NCI-H748 (cell line): ENCODE results near the gene NOL6.
"Not testable (repeated sequence)": the region's sequence is repeated elsewhere in the genome, so short reads cannot be mapped to it uniquely, and the experiment has no call there.

Source experiments
- DNase-seq: peaks from one replicate; lab custom pipeline; 2025; ENCODE audit not compliant: unreplicated experiment; lab: John Stamatoyannopoulos, UW

Gene NOL6, protein sequence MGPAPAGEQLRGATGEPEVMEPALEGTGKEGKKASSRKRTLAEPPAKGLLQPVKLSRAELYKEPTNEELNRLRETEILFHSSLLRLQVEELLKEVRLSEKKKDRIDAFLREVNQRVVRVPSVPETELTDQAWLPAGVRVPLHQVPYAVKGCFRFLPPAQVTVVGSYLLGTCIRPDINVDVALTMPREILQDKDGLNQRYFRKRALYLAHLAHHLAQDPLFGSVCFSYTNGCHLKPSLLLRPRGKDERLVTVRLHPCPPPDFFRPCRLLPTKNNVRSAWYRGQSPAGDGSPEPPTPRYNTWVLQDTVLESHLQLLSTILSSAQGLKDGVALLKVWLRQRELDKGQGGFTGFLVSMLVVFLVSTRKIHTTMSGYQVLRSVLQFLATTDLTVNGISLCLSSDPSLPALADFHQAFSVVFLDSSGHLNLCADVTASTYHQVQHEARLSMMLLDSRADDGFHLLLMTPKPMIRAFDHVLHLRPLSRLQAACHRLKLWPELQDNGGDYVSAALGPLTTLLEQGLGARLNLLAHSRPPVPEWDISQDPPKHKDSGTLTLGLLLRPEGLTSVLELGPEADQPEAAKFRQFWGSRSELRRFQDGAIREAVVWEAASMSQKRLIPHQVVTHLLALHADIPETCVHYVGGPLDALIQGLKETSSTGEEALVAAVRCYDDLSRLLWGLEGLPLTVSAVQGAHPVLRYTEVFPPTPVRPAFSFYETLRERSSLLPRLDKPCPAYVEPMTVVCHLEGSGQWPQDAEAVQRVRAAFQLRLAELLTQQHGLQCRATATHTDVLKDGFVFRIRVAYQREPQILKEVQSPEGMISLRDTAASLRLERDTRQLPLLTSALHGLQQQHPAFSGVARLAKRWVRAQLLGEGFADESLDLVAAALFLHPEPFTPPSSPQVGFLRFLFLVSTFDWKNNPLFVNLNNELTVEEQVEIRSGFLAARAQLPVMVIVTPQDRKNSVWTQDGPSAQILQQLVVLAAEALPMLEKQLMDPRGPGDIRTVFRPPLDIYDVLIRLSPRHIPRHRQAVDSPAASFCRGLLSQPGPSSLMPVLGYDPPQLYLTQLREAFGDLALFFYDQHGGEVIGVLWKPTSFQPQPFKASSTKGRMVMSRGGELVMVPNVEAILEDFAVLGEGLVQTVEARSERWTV

DNA sequence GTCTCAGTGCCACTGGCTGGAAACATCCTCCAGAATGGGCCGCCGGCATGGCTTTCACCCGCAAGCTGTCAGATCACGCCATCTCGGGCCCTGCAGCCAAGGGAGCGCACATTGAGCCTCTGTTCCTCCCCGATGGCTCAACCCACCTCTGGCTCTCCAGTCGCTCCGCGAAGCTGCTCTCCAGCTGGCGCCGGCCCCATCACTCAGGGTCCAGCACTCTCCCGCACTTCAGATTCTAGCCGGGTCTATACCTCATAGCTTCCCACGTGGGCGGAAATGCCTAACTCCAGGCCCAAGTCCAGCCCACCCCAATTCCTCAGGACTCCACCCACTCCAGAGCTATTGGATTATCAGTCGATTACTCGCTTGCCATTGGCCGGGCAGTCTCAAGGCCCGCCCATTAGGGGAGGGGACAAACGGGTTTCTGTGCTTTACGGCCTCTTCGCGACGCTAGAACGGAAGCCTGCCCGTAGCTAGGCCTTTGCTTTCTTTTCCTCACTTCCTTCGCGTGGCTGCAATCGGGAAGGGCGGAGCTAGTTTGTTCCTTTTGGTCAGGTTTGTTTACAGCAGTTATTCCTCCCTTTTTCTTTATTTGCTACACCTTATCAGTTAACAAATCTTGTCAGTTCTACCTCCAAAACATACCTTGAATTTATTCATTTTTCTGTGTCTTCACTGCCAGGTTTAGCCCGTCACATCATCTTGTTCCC, at the start of gene NOL6:
TSS of gene NOL6 (minus strand) at position 282 of the 710 bp plus-strand sequence. CDS start at position 200, 82 bp downstream.
- DNase-seq: peak; percentile 99

DNA sequence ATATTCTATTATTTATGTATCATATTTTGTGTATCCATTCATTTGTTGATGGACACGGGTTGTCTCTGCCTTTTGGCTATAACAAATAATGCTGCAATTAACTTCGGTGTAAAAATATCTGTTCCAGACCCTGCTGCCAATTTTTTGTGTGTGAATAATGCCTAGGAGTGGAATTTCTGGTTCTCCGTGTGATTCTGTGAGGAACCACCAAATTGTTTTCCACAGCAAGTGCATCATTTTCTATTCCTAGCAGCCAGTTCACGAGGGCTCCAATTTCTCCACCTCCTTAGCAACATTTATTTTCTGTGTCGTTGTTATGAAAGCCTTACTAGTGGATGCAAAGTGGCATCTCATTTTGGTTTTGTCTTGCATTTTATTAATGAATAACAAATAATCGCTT, 48.1 kb upstream of the NOL6 start:
- DNase-seq: peak; percentile 33

DNA sequence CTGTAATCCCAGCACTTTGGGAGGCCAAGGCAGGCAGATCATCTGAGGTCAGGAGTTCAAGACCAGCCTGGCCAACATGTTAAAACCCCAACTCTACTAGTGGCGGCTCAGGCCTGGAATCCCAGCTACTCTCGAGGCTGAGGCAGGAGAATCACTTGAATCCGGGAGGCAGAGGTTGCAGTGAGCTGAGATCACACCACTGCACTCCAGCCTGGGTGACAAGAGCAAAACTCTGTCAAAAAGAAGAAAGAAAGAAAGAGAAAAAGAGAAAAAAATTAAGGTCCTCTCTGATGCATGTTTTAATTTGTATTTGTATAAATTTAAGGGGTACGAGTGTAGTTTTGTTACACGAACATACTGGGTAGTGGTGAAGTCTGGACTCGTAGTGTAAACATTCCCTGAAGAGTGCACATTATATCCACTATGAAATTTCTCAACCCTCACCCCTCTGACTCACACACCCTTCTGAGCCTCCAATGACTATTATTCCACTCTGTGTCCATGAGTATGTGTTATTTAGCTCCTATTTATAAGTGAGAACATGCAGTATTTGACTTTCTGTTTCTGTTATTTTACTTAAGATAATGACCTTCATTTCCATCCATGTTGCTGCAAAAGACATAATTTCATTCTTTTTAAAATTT, 44.3 kb upstream of the NOL6 start:
- DNase-seq: not testable (repeated sequence)

DNA sequence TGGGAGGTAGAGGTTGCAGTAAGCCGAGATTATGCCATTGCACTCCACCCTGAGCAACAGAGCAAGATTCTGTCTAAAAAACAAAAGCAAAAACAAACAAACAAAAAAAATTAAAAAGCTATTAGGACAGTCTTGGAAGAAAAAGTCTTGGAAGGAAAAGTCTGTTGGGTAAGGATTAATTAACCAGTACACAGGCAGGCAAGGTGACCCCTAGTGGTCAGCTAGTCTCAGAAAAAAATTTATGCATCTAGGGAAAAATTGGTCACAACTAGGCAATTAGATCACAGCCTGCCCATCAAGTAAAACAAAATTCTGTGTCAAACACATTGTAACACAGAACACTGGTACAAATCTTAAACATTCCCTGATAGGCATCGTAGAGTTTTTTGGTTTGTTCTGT, 43.6 kb upstream of the NOL6 start:
- peak; percentile 54 for DNase-seq

DNA sequence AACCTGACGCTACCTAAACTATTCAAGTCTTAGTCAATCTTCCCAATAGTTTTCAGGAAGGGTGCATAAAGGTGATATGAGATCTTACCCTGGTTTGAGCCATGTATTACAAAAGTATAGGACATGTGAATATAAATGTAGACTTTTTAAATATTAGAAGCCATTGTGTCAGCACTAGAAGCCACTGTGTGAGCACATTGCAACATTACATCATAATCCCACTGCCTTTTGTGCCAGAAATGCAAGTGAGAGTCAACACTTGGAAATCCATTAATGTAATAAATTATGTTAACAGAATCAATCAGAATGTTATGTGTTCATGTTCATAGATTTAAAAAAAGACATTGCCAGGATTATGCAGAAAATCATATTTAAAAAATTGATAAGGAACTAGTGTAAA, 42.7 kb upstream of the NOL6 start:
- not testable (repeated sequence) for DNase-seq

DNA sequence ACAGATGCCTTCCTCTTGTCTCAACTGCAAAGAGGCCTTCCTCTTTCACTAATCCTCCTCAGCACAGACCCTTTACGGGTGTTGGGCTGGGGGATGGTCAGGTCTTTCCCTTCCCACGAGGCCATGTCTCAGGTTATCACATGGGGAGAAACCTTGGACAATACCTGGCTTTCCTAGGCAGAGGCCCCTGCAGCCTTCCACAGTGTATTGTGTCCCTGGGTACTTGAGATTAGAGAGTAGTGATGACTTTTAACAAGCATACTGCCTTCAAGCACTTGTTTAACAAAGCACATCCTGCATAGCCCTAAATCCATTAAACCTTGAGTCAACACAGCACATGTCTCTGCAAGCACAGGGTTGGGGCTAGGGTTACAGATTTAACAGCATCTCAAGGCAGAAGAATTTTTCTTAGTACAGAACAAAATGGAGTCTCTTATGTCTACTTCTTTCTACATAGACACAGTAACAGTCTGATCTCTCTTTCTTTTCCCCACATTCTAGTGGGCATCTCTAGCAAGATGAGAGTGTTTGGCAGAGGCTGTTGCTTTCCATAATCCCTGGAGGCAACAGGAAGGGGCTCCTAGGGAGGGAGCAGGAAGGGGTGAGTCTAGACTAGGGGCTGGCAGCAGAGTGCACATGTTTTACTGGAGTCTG, 41.7 kb upstream of the NOL6 start:
- DNase-seq: peak; percentile 55

DNA sequence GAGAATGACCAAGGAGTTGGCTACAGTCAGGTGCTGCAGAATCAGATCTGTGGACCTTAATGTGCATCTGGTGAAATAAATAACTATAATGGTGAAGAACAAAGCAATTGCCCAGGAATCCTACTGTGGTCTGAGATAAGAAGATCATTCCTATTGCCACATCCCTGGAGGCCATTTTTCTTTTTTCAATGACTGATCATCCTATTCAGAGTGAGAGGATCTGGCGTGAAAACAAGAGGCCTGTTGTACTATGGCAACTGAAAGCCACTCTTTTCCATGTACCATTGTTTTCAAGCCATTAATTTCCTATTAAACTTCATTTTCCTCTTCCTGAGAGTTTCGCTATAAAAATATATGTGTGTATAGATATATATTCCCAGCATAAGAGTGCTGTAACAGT, 38.8 kb upstream of the NOL6 start:
- not testable (repeated sequence) for DNase-seq

DNA sequence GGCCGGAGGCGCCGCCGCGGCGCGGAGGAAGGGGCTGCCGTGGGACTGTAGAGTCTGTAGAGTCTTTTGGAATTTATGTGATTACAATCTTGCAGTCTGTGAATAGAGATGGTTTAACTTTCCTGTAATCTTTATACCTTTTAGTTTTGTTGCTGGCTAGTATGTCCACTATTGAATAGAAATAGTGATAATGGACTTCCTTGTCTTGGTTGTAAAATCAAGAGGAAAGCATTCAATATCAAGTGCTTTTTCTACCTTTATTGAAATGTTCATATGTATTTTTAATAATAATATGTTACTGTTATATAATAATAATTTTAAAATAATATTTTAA, 37.4 kb upstream of the NOL6 start:
- not testable (repeated sequence) for DNase-seq

DNA sequence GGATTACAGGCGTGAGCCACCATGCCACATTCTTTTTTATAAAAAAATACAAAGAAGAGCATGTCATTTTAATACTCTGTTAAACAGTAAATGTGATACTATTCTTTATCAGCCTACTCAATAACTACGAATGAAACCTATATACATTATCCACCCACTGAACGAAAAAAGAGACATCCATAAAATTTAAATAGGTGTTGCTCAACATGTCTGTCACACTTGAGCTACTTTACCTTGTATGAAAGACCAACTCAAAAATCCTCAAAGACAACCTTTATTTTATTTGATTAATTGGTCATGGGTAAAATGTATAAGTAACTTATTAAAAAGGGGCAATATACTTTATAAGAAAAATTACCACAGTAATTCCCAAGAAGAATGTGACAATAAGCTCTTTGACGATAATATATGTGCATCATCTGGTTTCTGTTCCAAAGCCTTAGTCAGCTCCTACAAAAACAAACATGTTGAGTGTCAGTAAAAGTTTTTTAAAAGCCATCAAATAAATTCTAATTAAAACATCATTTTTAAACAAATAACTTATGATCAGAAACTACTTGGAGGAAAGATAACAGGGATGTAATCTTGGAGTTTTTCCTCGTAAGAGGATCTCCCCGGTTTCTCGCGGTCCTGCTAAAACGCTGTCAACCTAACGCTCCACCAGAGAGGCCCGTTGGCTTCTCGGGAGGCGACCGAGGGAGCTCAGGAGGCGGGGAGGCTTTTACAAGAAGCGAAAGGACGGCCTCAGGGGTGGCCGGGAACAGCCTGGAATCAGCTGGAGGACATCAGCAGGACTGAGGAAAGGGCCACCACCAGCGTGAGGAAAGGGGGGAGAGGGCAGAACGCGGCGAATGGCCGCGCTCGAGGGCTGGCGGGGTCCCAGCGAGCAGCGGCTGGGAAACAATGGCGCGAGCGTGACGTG, 36.8 kb upstream of the NOL6 start:
- DNase-seq: peak; percentile 78

DNA sequence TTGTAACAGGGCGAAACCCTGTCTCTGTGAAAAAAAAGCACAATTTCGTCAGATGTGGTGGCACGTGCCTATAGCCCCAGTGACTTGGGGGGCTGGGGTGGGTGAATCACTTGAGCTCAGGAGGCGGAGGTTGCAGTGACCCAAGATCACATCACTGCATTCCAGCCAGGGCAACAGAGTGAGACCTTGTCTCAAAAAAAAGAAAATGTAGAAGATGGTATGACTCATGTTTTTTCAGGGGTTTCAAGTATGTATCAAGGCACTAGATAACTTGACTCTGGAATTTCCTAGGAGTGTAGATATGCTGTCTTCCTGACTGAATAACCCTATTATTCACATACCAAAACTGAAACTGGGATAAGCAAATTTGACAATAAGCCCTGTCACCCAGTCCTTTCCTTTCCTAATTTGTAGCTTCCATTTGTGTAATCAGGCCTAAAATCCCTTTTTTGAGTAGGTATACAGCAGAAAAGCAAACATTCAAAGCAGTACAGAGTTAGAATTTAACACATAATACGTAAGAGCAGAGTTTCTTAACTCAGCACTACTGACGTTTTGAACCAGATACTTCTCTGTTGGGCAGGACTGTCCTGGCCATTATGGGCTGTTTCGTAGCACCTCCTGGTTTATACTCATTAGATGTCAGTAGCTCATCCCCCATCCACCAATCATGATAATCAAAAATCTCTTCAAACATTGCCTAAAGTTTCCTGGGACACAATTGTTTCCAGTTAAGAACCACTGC, 33.1 kb upstream of the NOL6 start:
- DNase-seq: no peak

DNA sequence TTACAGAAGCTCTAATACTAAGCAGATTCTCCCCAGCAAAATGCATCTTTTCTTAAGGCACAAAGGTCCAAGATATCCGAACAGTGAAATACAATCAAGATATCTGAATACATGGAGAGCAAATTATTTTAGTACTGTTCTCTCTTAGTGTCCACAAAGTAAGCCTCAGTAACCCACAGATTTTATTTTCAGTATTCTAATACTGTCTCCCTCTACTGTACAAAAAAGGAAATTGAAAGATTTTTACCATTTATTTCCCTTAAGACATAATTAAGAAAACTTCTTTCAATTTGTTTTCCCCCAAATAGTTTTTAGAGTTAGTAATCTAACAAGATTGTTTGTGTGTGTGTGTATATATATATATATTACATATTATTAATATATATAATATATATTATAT, 24.7 kb upstream of the NOL6 start:
- no peak for DNase-seq

DNA sequence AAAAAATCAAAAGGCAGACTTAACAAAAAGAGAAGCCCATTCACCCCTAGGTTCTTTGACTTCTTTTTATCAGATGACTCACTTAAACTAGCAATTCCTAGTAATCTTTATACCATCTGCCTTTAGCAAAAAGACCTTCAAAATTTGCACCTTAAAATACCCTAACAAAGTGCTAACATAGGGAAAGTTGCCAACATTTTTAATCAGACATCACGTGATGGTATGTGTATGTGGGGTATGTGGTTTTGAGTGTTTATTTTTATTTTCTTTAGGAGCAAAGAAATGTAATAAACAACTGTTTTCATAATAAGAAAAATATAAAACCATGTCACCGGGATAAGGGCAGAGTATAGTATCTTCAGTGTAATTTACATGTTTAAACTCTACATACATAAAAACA, 20.1 kb upstream of the NOL6 start:
- not testable (repeated sequence) for DNase-seq

DNA sequence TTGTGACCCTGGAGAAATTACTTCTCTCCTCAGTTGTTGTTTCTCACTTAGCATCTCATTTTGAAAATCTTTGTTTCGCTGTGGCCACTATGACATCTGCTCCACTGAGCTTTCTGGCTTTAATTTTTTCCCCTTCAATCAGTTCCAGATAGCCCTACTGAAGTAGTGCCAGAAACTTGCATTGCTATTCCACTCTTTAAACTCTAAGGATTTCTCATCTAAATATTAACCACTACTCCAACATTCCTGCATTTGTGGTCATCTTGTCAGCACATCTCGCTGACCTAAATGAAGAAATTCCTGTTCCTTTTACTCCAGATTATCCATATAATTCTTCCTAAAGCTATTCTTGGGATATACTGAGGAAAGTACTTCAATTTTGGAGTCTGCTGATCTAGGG, 15.3 kb upstream of the NOL6 start:
- DNase-seq: no peak

DNA sequence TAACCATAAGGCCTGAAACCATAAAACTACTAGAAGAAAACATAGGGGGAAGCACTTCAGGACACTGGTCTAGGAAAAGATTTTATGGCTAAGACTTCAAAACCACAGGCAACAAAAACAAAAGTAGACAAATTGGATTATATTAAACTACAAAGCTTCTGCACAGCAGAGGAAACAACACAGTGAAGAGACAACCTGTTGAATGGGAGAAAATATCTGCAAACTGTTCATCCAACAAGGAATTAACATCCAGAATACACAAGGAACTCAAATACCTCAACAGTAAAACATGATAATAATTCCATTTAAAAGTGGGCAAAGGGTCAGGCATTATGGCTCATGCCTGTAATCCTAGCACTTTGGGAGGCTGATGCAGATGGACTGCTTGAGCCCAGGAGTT, 11.6 kb upstream of the NOL6 start:
- not testable (repeated sequence) for DNase-seq

DNA sequence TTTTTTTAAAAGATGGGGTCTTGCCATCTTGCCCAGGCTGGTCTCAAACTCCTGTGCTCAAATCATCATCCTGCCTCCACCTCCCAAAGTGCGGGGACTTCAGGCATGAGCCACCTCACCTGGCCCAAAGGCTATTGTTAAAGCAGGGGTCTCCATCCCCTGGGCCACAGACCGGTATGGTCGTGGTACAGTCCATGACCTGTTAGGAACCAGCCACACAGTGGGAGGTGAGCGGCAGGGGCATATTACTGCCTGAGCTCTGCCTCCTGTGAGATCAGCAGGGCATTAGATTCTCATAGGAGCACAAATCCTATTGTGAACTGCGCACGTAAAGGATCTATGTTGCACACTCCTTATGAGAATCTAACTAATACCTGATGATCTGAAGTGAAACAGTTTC, 7.3 kb upstream of the NOL6 start:
- DNase-seq: no peak

DNA sequence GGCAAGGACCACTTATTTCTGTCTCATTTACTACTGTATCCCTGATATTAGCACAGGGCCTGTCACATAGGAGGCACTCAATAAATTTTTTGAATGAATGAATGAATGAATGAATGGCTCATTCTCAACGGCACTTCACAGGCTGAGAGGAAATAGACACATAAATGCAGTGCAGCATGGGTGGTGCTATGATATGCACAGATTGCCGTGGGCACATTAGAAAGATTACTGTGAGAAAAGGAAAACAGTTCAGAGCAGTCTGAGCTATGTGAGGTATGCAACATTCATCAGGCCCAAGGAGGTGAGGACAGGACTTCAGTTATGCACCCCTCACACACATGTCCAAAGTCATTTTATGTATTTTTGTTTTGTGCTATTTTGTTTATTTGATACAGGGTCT, 6.4 kb upstream of the NOL6 start:
- no peak for DNase-seq

DNA sequence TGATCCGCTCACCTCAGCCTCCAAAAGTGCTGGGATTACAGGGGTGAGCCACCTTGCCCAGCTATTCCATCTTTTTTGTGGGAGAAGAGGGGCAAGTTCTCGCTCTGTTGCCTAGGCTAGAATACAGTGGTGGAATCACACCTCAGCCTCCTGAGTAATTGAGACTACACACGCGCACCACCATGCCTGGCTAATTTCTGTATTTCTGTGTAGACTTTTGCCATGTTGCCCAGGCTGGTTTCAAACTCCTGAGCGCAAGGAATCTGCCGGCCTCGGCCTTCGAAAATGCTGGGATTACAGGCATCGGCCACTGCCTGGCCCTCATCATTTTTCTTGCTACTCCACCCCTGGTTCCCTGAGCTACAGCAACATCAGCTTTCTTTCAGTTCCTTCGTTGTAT, 2.8 kb upstream of the NOL6 start:
- DNase-seq: no peak

DNA sequence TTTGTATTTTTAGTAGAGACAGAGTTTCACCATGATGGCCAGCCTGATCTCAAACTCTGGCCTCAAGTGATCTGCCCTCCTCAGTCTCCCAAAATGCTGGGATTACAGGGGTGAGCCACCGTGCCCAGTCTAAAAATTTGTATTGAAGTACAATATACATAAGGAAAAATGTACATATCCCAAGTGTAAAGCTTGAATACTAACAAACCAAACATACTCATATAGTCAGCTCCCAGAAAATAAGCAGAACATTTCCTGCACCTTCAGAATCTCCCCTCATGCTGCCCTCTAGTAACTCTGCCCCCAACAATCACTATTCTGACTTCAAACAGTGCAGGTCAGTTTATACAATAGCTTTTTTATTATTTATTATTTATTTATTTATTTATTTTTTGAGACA, 1.6 kb upstream of the NOL6 start:
- no peak for DNase-seq
